HFF-Myc (cell line): ENCODE results near the gene DRG1.
"Not testable (repeated sequence)": the region's sequence is repeated elsewhere in the genome, so short reads cannot be mapped to it uniquely, and the experiment has no call there.

Experiments
- DNase-seq: peaks from one replicate; pipeline ENCODE4 v3.0.0-alpha.2; 2011; ENCODE audit warnings: low read depth; ENCODE audit errors: extremely low read depth
- H3K4me3 ChIP-seq: replicated peaks from 2 replicates; pipeline ENCODE4 v1.5.1; 2011; ENCODE audit warnings: low read depth, mild to moderate bottlenecking, control low read depth, low read length
- TF ChIP-seq, protein P1 (sequence below): IDR thresholded peaks from 2 replicates; pipeline ENCODE4 v1.5.1; 2012; ENCODE audit warnings: mild to moderate bottlenecking, low read depth, low read length, control low read depth; ENCODE audit errors: missing control alignments

DRG1 gene

DNA sequence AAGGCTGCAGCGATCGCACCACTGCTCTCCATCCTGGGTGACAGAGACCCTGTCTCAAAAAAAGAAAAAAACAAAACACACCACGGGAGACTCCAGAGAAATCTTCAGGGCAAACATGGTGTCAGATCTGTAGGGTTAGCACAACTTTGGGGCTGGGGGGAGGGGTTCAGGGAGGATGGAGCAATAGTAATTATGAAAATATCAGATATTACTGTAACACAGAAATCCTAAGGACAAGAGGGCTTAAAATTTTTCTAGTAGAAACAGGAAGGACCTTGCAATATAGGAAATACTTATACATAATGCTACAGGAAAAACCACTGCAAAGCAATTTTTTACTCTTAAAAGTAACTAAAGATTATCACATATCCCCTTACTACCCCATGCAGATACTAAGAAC is 76.4 kb downstream of the DRG1 start:
- no peak overlapping the region for H3K4me3 ChIP-seq
- no peak for DNase-seq
- TF ChIP-seq, protein P1, sequence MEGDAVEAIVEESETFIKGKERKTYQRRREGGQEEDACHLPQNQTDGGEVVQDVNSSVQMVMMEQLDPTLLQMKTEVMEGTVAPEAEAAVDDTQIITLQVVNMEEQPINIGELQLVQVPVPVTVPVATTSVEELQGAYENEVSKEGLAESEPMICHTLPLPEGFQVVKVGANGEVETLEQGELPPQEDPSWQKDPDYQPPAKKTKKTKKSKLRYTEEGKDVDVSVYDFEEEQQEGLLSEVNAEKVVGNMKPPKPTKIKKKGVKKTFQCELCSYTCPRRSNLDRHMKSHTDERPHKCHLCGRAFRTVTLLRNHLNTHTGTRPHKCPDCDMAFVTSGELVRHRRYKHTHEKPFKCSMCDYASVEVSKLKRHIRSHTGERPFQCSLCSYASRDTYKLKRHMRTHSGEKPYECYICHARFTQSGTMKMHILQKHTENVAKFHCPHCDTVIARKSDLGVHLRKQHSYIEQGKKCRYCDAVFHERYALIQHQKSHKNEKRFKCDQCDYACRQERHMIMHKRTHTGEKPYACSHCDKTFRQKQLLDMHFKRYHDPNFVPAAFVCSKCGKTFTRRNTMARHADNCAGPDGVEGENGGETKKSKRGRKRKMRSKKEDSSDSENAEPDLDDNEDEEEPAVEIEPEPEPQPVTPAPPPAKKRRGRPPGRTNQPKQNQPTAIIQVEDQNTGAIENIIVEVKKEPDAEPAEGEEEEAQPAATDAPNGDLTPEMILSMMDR, result no peak

DNA sequence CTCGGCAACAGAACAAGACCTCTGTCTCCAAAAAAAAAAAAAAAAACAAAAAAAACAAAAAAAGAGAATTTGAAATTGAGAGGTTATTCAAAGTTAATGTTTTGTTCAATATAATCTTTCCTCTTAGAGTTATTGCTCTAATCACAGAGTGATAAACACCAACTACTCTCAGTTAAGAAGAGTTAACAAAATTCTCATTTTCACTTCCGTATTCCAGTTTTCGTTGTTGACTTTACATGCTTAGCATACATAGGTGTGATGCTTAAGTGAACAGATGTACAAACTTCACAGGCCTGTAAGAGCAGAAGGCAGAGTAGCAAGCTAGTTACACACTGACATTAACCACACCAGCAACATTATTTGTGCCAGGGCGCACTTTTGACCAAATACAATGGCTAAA is 77.9 kb downstream of the DRG1 start:
- no peak for DNase-seq
- H3K4me3 ChIP-seq, result no peak overlapping the region
- TF ChIP-seq, protein P1, result no peak

DNA sequence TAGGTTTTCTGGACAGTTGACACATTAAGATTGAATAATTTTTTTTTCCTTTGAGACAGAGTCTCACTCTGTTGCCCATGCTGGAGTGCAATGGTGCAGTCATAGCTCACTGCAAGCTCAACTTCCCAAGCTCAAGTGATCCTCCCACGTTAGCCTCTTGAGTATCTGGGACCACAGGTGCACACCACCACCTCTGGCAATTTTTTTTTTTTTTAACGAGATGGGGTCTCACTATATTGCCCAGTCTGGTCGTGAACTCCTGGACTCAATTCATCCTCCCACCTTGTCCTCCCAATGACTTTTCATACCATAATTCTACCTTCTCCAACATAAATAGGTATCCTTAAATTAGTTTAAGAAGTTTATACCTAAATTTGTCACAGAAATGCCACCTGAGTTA is 81.7 kb downstream of the DRG1 start:
- DNase-seq, result no peak
- no peak overlapping the region for H3K4me3 ChIP-seq
- TF ChIP-seq, protein P1, result no peak

DNA sequence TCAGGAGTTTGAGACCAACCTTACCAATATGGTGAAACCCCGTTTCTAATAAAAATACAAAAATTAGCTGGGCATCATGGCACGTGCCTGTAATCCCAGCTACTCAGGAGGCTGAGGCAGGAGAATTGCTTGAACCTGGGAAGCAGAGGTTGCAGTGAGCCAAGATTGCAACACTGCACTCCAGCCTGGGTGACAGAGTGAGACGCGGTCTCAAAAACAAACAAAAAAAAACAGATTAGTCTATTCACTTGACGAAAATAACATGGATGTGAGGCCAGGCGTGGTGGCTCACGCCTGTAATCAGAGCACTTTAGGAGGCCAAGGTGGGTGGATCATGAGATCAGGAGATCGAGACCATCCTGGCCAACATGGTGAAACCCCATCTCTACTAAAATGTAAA is 83.1 kb downstream of the DRG1 start:
- DNase-seq, result not testable (repeated sequence)

More for the DNA sequence above, 83.1 kb downstream of the DRG1 start:
- H3K4me3 ChIP-seq, result not testable (repeated sequence)
